ENCODE results near the gene APH1B.

Gene APH1B

GRCh38 chr15:63254991-63255390 is 22.4 kb upstream of the APH1B start:
- no peaks in the 10 kb centered on the region for H3K36me3 ChIP-seq (ENCODE audit: control insufficient read depth, insufficient read depth, low read length)
- no peak overlapping the region for H4K5ac ChIP-seq (ENCODE audit: low read length)
- H3K27me3 ChIP-seq (ENCODE audit: insufficient read depth, low read length, poor library complexity) = no peaks in the 10 kb centered on the region
- H2BK5ac ChIP-seq (ENCODE audit: low read length) = no peak overlapping the region
- H3K56ac ChIP-seq (ENCODE audit: low read length) = no peak overlapping the region
- no peak overlapping the region for H3K4ac ChIP-seq (ENCODE audit: low read depth, low read length)
- no peak overlapping the region for H2BK120ac ChIP-seq (ENCODE audit: low read depth, low read length)
- H4K8ac ChIP-seq (ENCODE audit: low read depth, low read length) = no peak overlapping the region
- H3K27ac ChIP-seq (ENCODE audit: low read depth, low read length) = no peak overlapping the region
- H3K23ac ChIP-seq (ENCODE audit: low read length) = no peak overlapping the region
- no peak overlapping the region for H2BK15ac ChIP-seq (replicated peaks; ENCODE audit: low read depth)
- no peaks in the 10 kb centered on the region for H3K4me1 ChIP-seq (ENCODE audit: control insufficient read depth, low read depth, low read length)
- no peak overlapping the region for H3K18ac ChIP-seq (ENCODE audit: low read length)
- no peak overlapping the region for H2AK5ac ChIP-seq (ENCODE audit: low read length)
- no peak overlapping the region for H3K4me2 ChIP-seq (ENCODE audit: low read length)
- H3K9ac ChIP-seq (ENCODE audit: low read length) = no peak overlapping the region
- H3K79me1 ChIP-seq (ENCODE audit: low read length) = no peaks in the 10 kb centered on the region
- H3K79me2 ChIP-seq (ENCODE audit: control insufficient read depth, insufficient read depth, low read length) = no peaks in the 10 kb centered on the region
- no CpG with 5 or more reads among the region's 2 CpGs for WGBS (ENCODE audit: extremely low coverage, insufficient coverage, low lambda C conversion rate)
- H3K4me3 ChIP-seq (ENCODE audit: low read length) = no peak overlapping the region
- no peak for DNase-seq

- Histone ChIP-seq H2BK15ac (replicated peaks; ENCODE audit: low read depth) (no peak overlapping the region), H3K18ac (ENCODE audit: low read length) (peak overlapping the region; percentile 80), H3K4me3 (ENCODE audit: low read length) (no peak overlapping the region), H3K23ac (ENCODE audit: low read length) (no peak overlapping the region), H3K79me2 (ENCODE audit: control insufficient read depth, insufficient read depth, low read length) (no peaks in the 10 kb centered on the region), H3K9ac (ENCODE audit: low read length) (no peak overlapping the region), H3K27me3 (ENCODE audit: insufficient read depth, low read length, poor library complexity) (no peaks in the 10 kb centered on the region), H3K4me2 (ENCODE audit: low read length) (no peak overlapping the region), H3K79me1 (ENCODE audit: low read length) (no peaks in the 10 kb centered on the region), H3K36me3 (ENCODE audit: control insufficient read depth, insufficient read depth, low read length) (no peaks in the 10 kb centered on the region), H4K8ac (ENCODE audit: low read depth, low read length) (no peak overlapping the region), H3K4ac (ENCODE audit: low read depth, low read length) (no peak overlapping the region), H4K5ac (ENCODE audit: low read length) (no peak overlapping the region), H3K4me1 (ENCODE audit: control insufficient read depth, low read depth, low read length) (no peaks in the 10 kb centered on the region), H2BK5ac (ENCODE audit: low read length) (no peak overlapping the region), H3K56ac (ENCODE audit: low read length) (no peak overlapping the region), H2AK5ac (ENCODE audit: low read length) (no peak overlapping the region), H2BK120ac (ENCODE audit: low read depth, low read length) (no peak overlapping the region), H3K27ac (ENCODE audit: low read depth, low read length) (no peak overlapping the region)
- WGBS (ENCODE audit: extremely low coverage, insufficient coverage, low lambda C conversion rate) = no CpG with 5 or more reads among the region's 1 CpG
- no peak for DNase-seq
Observed at GRCh38 chr15:63255489-63255990, 21.9 kb upstream of the APH1B start.

DNA sequence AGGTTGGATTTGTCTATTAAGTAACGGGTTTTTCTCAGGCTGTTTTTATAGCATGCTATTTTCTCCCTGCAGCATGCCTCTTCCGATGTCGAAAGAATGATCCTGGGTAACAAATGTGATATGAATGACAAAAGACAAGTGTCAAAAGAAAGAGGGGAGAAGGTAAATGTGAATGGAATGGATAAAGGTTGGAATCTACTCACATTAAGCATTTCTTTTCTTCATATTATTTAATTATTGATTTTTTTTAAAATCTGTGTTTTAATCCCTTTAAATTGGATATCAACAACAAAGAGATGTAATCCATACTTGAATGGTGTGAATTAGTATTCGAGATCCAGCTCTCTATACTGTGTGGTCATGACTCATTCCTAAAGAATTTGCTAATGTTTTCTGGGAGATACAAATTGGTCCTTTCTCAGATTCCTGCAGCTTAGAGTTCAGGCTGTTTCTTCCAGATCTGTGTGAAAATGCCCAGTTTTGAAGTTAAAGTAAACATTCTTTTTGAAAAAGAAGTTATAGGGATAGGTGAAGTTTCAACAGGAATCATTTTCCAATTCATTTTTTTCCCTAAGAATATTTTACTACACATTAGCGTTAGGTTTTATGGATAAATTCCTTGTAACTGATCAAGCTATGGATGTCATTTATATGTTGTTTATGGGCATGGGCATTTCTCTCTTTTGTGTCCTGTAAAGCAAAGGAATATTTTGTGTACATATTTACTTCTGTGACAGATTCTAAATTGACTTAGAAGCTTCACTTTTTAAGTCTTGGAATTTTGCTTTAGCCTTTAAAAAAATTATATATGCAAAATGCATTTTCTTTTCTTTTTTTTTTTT is 20.8 kb upstream of the APH1B start:
- Histone ChIP-seq H3K18ac (ENCODE audit: low read length) (no peak overlapping the region), H2BK15ac (replicated peaks; ENCODE audit: low read depth) (no peak overlapping the region), H4K8ac (ENCODE audit: low read depth, low read length) (no peak overlapping the region), H2AK5ac (ENCODE audit: low read length) (no peak overlapping the region), H3K23ac (ENCODE audit: low read length) (no peak overlapping the region), H3K79me2 (ENCODE audit: control insufficient read depth, insufficient read depth, low read length) (no peaks in the 10 kb centered on the region), H4K5ac (ENCODE audit: low read length) (no peak overlapping the region), H3K4me2 (ENCODE audit: low read length) (no peak overlapping the region), H3K4me3 (ENCODE audit: low read length) (no peak overlapping the region), H3K56ac (ENCODE audit: low read length) (no peak overlapping the region), H3K9ac (ENCODE audit: low read length) (no peak overlapping the region), H3K27ac (ENCODE audit: low read depth, low read length) (no peak overlapping the region), H3K36me3 (ENCODE audit: control insufficient read depth, insufficient read depth, low read length) (no peaks in the 10 kb centered on the region), H3K4me1 (ENCODE audit: control insufficient read depth, low read depth, low read length) (no peaks in the 10 kb centered on the region), H3K27me3 (ENCODE audit: insufficient read depth, low read length, poor library complexity) (no peaks in the 10 kb centered on the region), H3K4ac (ENCODE audit: low read depth, low read length) (no peak overlapping the region), H2BK120ac (ENCODE audit: low read depth, low read length) (no peak overlapping the region), H3K79me1 (ENCODE audit: low read length) (no peaks in the 10 kb centered on the region), H2BK5ac (ENCODE audit: low read length) (no peak overlapping the region)
- no CpG with 5 or more reads among the region's 5 CpGs for WGBS (ENCODE audit: extremely low coverage, insufficient coverage, low lambda C conversion rate)
- DNase-seq = peak; percentile 86

DNA sequence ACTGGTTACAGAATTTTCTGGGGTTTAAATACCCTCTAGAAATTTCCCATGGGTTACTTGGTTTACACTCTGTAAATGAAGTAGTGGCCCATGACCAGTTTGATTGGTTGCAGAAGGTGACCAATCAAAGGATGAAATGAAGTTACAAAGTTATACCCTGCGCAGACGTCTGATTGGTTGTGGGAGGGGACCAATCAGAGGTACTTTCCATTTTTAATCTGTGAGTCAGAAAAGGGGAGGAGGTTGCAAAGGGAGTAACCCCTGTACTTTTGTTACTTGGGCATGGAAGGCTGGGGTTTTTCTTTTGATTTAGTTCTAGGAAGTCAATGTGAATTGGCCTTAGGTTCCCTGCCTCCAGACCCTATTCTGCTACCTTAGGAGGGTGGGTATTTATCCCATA is 18.7 kb upstream of the APH1B start:
- no peak overlapping the region for H2BK15ac ChIP-seq (replicated peaks; ENCODE audit: low read depth)

DNA sequence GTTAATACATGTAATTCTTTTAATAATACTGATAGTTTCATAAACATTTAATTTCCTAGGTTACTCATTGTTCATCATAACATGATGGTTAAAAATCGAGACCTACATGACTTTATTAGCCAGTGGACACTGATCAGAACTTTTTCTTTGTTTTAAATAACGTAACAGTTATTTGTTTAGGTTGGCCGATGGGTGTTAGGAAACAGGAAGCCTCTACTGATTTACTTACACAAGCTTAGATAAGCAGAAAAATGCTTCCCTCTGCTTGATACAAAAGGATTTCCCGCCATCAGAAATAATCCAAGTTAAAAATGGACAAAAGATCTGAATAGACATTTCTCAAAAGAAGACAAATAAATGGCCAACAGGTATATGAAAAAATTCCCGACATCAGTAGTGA is 16.6 kb upstream of the APH1B start:
- Histone ChIP-seq H2AK5ac (ENCODE audit: low read length) (no peak overlapping the region), H2BK5ac (ENCODE audit: low read length) (no peak overlapping the region), H3K56ac (ENCODE audit: low read length) (no peak overlapping the region), H3K79me2 (ENCODE audit: control insufficient read depth, insufficient read depth, low read length) (no peaks in the 10 kb centered on the region), H3K23ac (ENCODE audit: low read length) (no peak overlapping the region), H3K4me2 (ENCODE audit: low read length) (no peak overlapping the region), H2BK15ac (replicated peaks; ENCODE audit: low read depth) (no peak overlapping the region), H4K5ac (ENCODE audit: low read length) (no peak overlapping the region), H3K4ac (ENCODE audit: low read depth, low read length) (no peak overlapping the region), H3K27ac (ENCODE audit: low read depth, low read length) (no peak overlapping the region), H3K27me3 (ENCODE audit: insufficient read depth, low read length, poor library complexity) (no peaks in the 10 kb centered on the region), H3K18ac (ENCODE audit: low read length) (no peak overlapping the region), H3K79me1 (ENCODE audit: low read length) (no peaks in the 10 kb centered on the region), H3K9ac (ENCODE audit: low read length) (no peak overlapping the region), H3K4me3 (ENCODE audit: low read length) (no peak overlapping the region), H3K36me3 (ENCODE audit: control insufficient read depth, insufficient read depth, low read length) (no peaks in the 10 kb centered on the region), H3K4me1 (ENCODE audit: control insufficient read depth, low read depth, low read length) (no peaks in the 10 kb centered on the region), H4K8ac (ENCODE audit: low read depth, low read length) (no peak overlapping the region), H2BK120ac (ENCODE audit: low read depth, low read length) (no peak overlapping the region)
- DNase-seq = no peak
- no CpG with 5 or more reads among the region's 5 CpGs for WGBS (ENCODE audit: extremely low coverage, insufficient coverage, low lambda C conversion rate)

More for the DNA sequence above, 18.7 kb upstream of the APH1B start:
- H3K9ac ChIP-seq (ENCODE audit: low read length) = no peak overlapping the region
- H3K56ac ChIP-seq (ENCODE audit: low read length) = no peak overlapping the region
- H4K5ac ChIP-seq (ENCODE audit: low read length) = no peak overlapping the region
- no peak overlapping the region for H3K23ac ChIP-seq (ENCODE audit: low read length)
- H3K18ac ChIP-seq (ENCODE audit: low read length) = no peak overlapping the region
- no peaks in the 10 kb centered on the region for H3K4me1 ChIP-seq (ENCODE audit: control insufficient read depth, low read depth, low read length)
- no peak for DNase-seq
- H2BK120ac ChIP-seq (ENCODE audit: low read depth, low read length) = no peak overlapping the region
- no peak overlapping the region for H3K27ac ChIP-seq (ENCODE audit: low read depth, low read length)
- no peaks in the 10 kb centered on the region for H3K36me3 ChIP-seq (ENCODE audit: control insufficient read depth, insufficient read depth, low read length)
- H3K79me1 ChIP-seq (ENCODE audit: low read length) = no peaks in the 10 kb centered on the region
- no peak overlapping the region for H2AK5ac ChIP-seq (ENCODE audit: low read length)
- H3K27me3 ChIP-seq (ENCODE audit: insufficient read depth, low read length, poor library complexity) = no peaks in the 10 kb centered on the region
- H3K79me2 ChIP-seq (ENCODE audit: control insufficient read depth, insufficient read depth, low read length) = no peaks in the 10 kb centered on the region
- no peak overlapping the region for H2BK5ac ChIP-seq (ENCODE audit: low read length)
- H3K4me2 ChIP-seq (ENCODE audit: low read length) = no peak overlapping the region
- no peak overlapping the region for H3K4ac ChIP-seq (ENCODE audit: low read depth, low read length)
- WGBS (ENCODE audit: extremely low coverage, insufficient coverage, low lambda C conversion rate) = no CpG with 5 or more reads among the region's 2 CpGs
- H4K8ac ChIP-seq (ENCODE audit: low read depth, low read length) = no peak overlapping the region
- H3K4me3 ChIP-seq (ENCODE audit: low read length) = no peak overlapping the region

GRCh38 chr15:63261311-63261710 is 16.1 kb upstream of the APH1B start:
- Histone ChIP-seq H3K56ac (ENCODE audit: low read length) (no peak overlapping the region), H3K23ac (ENCODE audit: low read length) (no peak overlapping the region), H3K36me3 (ENCODE audit: control insufficient read depth, insufficient read depth, low read length) (no peaks in the 10 kb centered on the region), H3K79me2 (ENCODE audit: control insufficient read depth, insufficient read depth, low read length) (no peaks in the 10 kb centered on the region), H2AK5ac (ENCODE audit: low read length) (no peak overlapping the region), H3K4me3 (ENCODE audit: low read length) (no peak overlapping the region), H3K4me2 (ENCODE audit: low read length) (no peak overlapping the region), H2BK5ac (ENCODE audit: low read length) (no peak overlapping the region), H4K8ac (ENCODE audit: low read depth, low read length) (no peak overlapping the region), H2BK15ac (replicated peaks; ENCODE audit: low read depth) (no peak overlapping the region), H2BK120ac (ENCODE audit: low read depth, low read length) (no peak overlapping the region), H3K4ac (ENCODE audit: low read depth, low read length) (no peak overlapping the region), H3K27me3 (ENCODE audit: insufficient read depth, low read length, poor library complexity) (no peaks in the 10 kb centered on the region), H3K18ac (ENCODE audit: low read length) (no peak overlapping the region), H3K4me1 (ENCODE audit: control insufficient read depth, low read depth, low read length) (no peaks in the 10 kb centered on the region), H3K9ac (ENCODE audit: low read length) (no peak overlapping the region), H3K79me1 (ENCODE audit: low read length) (no peaks in the 10 kb centered on the region), H4K5ac (ENCODE audit: low read length) (no peak overlapping the region), H3K27ac (ENCODE audit: low read depth, low read length) (no peak overlapping the region)
- DNase-seq = no peak

Data from mesendoderm (in vitro differentiated cells).